K562 (cell line): Measurements from ENCODE around the gene TIMM17A. TPM values are rescaled to one million over a fixed set of nuclear protein-coding genes. Genes with fewer than 3 reads are reported as not detected.

ENCODE experiments used
- ATF7 ChIP-seq: fragments of 450-650 bp; IDR thresholded peaks from 2 replicates; pipeline ENCODE4 v1.7.1; 2014; ENCODE audit warnings: mild to moderate bottlenecking, moderate library complexity
- CC2D1A ChIP-seq: fragments of 450-650 bp; IDR thresholded peaks from 2 replicates; pipeline ENCODE4 v1.6.1; 2017; ENCODE audit warnings: mild to moderate bottlenecking
- FOXA1 ChIP-seq: fragments of 450-650 bp; IDR thresholded peaks from 2 replicates; pipeline ENCODE4 v1.6.1; 2016; ENCODE audit warnings: mild to moderate bottlenecking, borderline replicate concordance
- KAT2B ChIP-seq: IDR thresholded peaks from one replicate; pipeline ENCODE4 v1.6.1; 2012; ENCODE audit warnings: low read depth, mild to moderate bottlenecking, control low read depth, inconsistent platforms, low read length, moderate library complexity
- MXI1 ChIP-seq: IDR thresholded peaks from 2 replicates; pipeline ENCODE4 v1.6.1; 2011; ENCODE audit warnings: low read depth, mild to moderate bottlenecking, improper control_type of control experiment, low read length
- NR4A1 ChIP-seq, 2 experiments: fragments of 250-450 bp in 1 of 2; fragments of 450-650 bp in 1 of 2; sonication (Bioruptor Pico) in 1 of 2; IDR thresholded peaks; 2 replicates each; pipeline versions ENCODE4 v1.4.0 to v1.6.1; 2016 to 2020; ENCODE audit warnings: mild to moderate bottlenecking in 2 of 2, missing compliant biosample characterization in 1 of 2, missing genetic modification characterization in 1 of 2, moderate library complexity in 1 of 2
- TAL1 ChIP-seq: fragments of 450-650 bp; IDR thresholded peaks from 2 replicates; pipeline ENCODE4 v1.6.1; 2016; ENCODE audit warnings: mild to moderate bottlenecking
- WHSC1 ChIP-seq: IDR thresholded peaks from one replicate; pipeline ENCODE4 v1.6.1; 2012; ENCODE audit warnings: low read length, control low read depth, inconsistent platforms
- ZNF239 ChIP-seq: fragments of 250-450 bp; sonication (Bioruptor Pico); IDR thresholded peaks from 2 replicates; pipeline ENCODE4 v1.4.0; 2020; ENCODE audit warnings: mild to moderate bottlenecking
- ZNF282 ChIP-seq: sonication (generic); formaldehyde crosslinking; IDR thresholded peaks from 2 replicates; pipeline ENCODE4 v1.8.1; 2023; ENCODE audit warnings: missing genetic modification reagents
- polyA plus RNA-seq, 8 experiments: library from polyadenylated mRNA; depleted of rRNA in 4 of 8; stranded (reverse) in 5 of 8; unstranded in 3 of 8; fragments of >200 nt; fragmentation: Nextera tagmentation in 2 of 8; fragmentation: Illumina TruSeq in 1 of 8; extraction: Ambion mirVana in 2 of 8; extraction: Trizol in 1 of 8; gene quantifications; 2 replicates each; pipeline versions ENCODE4 v1.2.1 to v1.2.3, GENCODE V29; 2011 to 2014; ENCODE audit warnings: inconsistent platforms in 1 of 8, missing spikeins in 1 of 8
- total RNA-seq, 7 experiments: library from RNA; depleted of rRNA in 6 of 7; stranded (reverse); fragments of >200 nt in 6 of 7; fragmentation: Illumina TruSeq in 2 of 7; extraction: Trizol in 2 of 7; gene quantifications; 2 replicates each; pipeline versions ENCODE4 v1.2.1 to v1.2.3, GENCODE V29; 2011 to 2021; ENCODE audit warnings: low replicate concordance in 1 of 7
- TF ChIP-seq, protein P1 (sequence below), 2 experiments: fragments of 150-350 bp in 1 of 2; IDR thresholded peaks; 2 replicates each; pipeline ENCODE4 v1.6.1; 2012 to 2016; ENCODE audit warnings: low read depth in 2 of 2, low read length in 2 of 2, mild to moderate bottlenecking in 1 of 2, moderate library complexity in 1 of 2
- TF ChIP-seq, protein P2 (sequence below), 2 experiments: fragments of 450-650 bp in 1 of 2; sonication (generic) in 1 of 2; formaldehyde crosslinking in 1 of 2; IDR thresholded peaks; 2 replicates each; pipeline versions ENCODE4 v1.7.1 to v1.9.0; 2016 to 2022; ENCODE audit warnings: inconsistent platforms in 1 of 2, mild to moderate bottlenecking in 1 of 2, missing genetic modification reagents in 1 of 2

The TIMM17A gene
- total and polyA plus RNA-seq, 9 of the 15 experiments (the other 6 are each of a cell fraction or from before 2014, with no cell fraction given) = 116 to 744 (median 180) TPM

- TF ChIP-seq, protein P1, sequence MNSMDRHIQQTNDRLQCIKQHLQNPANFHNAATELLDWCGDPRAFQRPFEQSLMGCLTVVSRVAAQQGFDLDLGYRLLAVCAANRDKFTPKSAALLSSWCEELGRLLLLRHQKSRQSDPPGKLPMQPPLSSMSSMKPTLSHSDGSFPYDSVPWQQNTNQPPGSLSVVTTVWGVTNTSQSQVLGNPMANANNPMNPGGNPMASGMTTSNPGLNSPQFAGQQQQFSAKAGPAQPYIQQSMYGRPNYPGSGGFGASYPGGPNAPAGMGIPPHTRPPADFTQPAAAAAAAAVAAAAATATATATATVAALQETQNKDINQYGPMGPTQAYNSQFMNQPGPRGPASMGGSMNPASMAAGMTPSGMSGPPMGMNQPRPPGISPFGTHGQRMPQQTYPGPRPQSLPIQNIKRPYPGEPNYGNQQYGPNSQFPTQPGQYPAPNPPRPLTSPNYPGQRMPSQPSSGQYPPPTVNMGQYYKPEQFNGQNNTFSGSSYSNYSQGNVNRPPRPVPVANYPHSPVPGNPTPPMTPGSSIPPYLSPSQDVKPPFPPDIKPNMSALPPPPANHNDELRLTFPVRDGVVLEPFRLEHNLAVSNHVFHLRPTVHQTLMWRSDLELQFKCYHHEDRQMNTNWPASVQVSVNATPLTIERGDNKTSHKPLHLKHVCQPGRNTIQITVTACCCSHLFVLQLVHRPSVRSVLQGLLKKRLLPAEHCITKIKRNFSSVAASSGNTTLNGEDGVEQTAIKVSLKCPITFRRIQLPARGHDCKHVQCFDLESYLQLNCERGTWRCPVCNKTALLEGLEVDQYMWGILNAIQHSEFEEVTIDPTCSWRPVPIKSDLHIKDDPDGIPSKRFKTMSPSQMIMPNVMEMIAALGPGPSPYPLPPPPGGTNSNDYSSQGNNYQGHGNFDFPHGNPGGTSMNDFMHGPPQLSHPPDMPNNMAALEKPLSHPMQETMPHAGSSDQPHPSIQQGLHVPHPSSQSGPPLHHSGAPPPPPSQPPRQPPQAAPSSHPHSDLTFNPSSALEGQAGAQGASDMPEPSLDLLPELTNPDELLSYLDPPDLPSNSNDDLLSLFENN (IDR thresholded peaks at IDR 0.05; ENCODE audit: low read depth in 2 of 2, low read length in 2 of 2) = peak in 1 of 2 experiments; percentile 75; a peak in 1 of 4 replicates
- peak; percentile 93 for TF ChIP-seq TAL1
- no peak for TF ChIP-seq FOXA1
- TF ChIP-seq ZNF282 (CRISPR knock-in tag) = no peak
- TF ChIP-seq CC2D1A = peak; percentile 41; the same call in 1 of the 2 replicates
- TF ChIP-seq NR4A1 (CRISPR knock-in tag; IDR thresholded peaks at IDR 0.05) = no peak
- TF ChIP-seq NR4A1 (tag; IDR thresholded peaks at IDR 0.05) = peak; percentile 64; the same call in 1 of the 2 replicates
- TF ChIP-seq ZNF239 (CRISPR knock-in tag) = 0 out of 2 replicates have a peak, but pooled peaks have one; percentile 22
- TF ChIP-seq, protein P2, sequence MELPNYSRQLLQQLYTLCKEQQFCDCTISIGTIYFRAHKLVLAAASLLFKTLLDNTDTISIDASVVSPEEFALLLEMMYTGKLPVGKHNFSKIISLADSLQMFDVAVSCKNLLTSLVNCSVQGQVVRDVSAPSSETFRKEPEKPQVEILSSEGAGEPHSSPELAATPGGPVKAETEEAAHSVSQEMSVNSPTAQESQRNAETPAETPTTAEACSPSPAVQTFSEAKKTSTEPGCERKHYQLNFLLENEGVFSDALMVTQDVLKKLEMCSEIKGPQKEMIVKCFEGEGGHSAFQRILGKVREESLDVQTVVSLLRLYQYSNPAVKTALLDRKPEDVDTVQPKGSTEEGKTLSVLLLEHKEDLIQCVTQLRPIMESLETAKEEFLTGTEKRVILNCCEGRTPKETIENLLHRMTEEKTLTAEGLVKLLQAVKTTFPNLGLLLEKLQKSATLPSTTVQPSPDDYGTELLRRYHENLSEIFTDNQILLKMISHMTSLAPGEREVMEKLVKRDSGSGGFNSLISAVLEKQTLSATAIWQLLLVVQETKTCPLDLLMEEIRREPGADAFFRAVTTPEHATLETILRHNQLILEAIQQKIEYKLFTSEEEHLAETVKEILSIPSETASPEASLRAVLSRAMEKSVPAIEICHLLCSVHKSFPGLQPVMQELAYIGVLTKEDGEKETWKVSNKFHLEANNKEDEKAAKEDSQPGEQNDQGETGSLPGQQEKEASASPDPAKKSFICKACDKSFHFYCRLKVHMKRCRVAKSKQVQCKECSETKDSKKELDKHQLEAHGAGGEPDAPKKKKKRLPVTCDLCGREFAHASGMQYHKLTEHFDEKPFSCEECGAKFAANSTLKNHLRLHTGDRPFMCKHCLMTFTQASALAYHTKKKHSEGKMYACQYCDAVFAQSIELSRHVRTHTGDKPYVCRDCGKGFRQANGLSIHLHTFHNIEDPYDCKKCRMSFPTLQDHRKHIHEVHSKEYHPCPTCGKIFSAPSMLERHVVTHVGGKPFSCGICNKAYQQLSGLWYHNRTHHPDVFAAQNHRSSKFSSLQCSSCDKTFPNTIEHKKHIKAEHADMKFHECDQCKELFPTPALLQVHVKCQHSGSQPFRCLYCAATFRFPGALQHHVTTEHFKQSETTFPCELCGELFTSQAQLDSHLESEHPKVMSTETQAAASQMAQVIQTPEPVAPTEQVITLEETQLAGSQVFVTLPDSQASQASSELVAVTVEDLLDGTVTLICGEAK (IDR thresholded peaks at IDR 0.05) = no peak
- TF ChIP-seq, protein P2 (CRISPR knock-in tag; IDR thresholded peaks at IDR 0.05) = no peak
- no peak for TF ChIP-seq MXI1
- TF ChIP-seq ATF7 = peak; percentile 72
- no peak for TF ChIP-seq WHSC1
- no peak for TF ChIP-seq KAT2B
These were observed 52.6 kb downstream of the TIMM17A start (continued) for GRCh38 chr1:202007805-202008489.
